NB4 (cell line): ENCODE data around the gene MRC2.

Experiments
- CTCF ChIP-seq: IDR thresholded peaks from one replicate; pipeline ENCODE4 v1.5.1; 2012; ENCODE audit warnings: low read depth, low read length
- MAX ChIP-seq: IDR thresholded peaks from 2 replicates; pipeline ENCODE4 v1.6.1; 2011; ENCODE audit warnings: low read depth, low read length
- POLR2A ChIP-seq: IDR thresholded peaks from 2 replicates; pipeline ENCODE4 v1.6.1; 2011; ENCODE audit warnings: mild to moderate bottlenecking; ENCODE audit not compliant: insufficient read length; ENCODE audit errors: extremely low read depth

- no peak for TF ChIP-seq POLR2A
- no peak for TF ChIP-seq CTCF
- no peak for TF ChIP-seq MAX
Observed at GRCh38 chr17:62595484-62595883, 32.0 kb upstream of the MRC2 start.
